A673 (cell line): ENCODE results near the gene EFHC1.

Source experiments
- CTCF ChIP-seq: fragments of 300-800, 200-600 bp; sonication (generic); conservative IDR thresholded peaks from 2 replicates; pipeline ENCODE4 v1.5.1; 2017; ENCODE audit warnings: low read depth, mild to moderate bottlenecking, antibody characterized with exemption, low read length, moderate library complexity, mixed read lengths
- EZH2 ChIP-seq: fragments of 200-600 bp; sonication (generic); IDR thresholded peaks from 2 replicates; pipeline ENCODE4 v1.6.1; 2017; ENCODE audit warnings: borderline replicate concordance, low read depth, mild to moderate bottlenecking, mixed read lengths, antibody characterized with exemption, low read length; ENCODE audit not compliant: poor library complexity, severe bottlenecking

- TF ChIP-seq CTCF (no peak), EZH2 (no peak)
These were observed at the start of gene EFHC1 for GRCh38 chr6:52419809-52420667.
